Cerebellar nuclear complex (tissue), 1 donor: ENCODE data around the gene HOXD13.

ENCODE experiments used
- DNase-seq, 2 experiments: peaks; one replicate each; lab custom pipeline; 2025; lab: John Stamatoyannopoulos, UW

The HOXD13 gene

DNA sequence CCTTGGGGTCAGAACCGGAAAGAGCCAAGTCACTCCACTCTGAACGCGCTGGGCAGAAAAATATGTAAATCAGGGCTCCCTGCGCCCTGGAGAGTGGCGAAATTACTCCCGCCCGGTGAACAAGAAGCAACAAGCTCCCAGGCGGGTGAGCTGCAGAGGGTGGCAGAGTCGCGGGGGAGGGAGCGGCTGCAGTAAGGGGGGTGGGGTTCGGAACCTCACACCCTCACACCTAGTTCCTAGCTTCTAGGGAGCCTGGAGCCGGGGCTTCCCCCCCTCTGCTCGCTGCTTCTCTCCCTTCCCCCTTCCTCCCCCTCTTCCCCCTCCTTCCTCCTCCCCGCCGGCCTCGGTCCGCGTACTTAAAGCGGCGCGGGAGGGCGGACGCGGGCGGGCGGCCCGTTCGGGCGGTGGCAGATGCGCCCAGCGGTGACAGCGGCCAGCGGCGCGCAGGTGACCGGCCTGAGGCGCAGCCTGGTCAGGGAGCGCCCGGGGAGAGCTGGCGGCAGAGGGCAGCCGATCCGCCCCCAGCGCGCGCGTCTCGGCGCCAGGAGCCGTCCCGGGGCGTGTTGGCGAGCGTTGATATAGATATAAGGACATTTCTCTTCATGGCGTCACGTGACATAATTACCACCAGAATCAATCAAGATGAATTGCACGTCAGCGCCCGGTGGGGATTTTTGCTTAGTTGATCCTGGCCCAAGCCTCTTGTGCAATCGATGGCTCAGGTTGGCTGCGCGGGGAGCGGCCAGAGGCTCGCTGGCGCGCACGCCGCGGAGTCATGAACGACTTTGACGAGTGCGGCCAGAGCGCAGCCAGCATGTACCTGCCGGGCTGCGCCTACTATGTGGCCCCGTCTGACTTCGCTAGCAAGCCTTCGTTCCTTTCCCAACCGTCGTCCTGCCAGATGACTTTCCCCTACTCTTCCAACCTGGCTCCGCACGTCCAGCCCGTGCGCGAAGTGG is 14.3 kb downstream of the HOXD13 start, which contains the start of gene HOXD11:
HOXD11 (plus strand) TSS at position 700 of the 959 bp plus-strand sequence; CDS start at position 776, 76 bp downstream.
- DNase-seq = no peak

GRCh38 chr2:176107731-176108181 is 15.2 kb downstream of the HOXD13 start:
- DNase-seq = no peak

DNA sequence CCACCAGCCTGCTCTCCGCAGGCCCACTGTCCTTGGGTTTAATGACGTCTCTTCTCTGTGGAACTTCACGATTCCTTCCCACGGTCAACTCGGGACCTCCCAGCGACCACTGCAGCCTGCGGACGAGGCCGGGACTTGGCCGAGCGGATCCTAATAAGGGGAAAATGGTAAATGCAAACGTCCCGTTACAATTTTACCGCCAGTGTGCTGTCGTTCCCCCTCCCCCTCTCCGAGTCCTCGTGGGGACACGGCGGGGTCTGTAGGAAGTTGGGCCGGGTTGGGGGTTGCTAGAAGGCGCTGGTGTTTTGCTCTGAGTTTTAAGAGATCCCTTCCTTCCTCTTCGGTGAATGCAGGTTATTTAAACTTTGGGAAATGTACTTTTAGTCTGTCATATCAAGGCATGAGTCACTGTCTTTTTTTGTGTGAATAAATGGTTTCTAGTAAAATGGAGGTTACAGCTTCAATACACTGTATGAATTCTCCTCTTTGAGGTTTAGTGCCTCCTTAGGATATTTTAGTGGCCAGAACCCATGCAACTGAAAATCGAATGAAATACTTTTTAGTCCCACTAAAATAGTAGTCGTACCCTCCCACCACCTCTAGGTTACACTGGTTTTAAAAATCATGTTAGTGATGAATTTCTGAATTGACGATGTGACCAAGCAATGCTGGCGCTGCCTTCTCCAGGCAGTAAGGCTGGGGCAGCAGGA is 16.8 kb downstream of the HOXD13 start:
- no peak for DNase-seq

- no peak for DNase-seq
Measured at GRCh38 chr2:176109946-176110345, 17.4 kb downstream of the HOXD13 start.

DNA sequence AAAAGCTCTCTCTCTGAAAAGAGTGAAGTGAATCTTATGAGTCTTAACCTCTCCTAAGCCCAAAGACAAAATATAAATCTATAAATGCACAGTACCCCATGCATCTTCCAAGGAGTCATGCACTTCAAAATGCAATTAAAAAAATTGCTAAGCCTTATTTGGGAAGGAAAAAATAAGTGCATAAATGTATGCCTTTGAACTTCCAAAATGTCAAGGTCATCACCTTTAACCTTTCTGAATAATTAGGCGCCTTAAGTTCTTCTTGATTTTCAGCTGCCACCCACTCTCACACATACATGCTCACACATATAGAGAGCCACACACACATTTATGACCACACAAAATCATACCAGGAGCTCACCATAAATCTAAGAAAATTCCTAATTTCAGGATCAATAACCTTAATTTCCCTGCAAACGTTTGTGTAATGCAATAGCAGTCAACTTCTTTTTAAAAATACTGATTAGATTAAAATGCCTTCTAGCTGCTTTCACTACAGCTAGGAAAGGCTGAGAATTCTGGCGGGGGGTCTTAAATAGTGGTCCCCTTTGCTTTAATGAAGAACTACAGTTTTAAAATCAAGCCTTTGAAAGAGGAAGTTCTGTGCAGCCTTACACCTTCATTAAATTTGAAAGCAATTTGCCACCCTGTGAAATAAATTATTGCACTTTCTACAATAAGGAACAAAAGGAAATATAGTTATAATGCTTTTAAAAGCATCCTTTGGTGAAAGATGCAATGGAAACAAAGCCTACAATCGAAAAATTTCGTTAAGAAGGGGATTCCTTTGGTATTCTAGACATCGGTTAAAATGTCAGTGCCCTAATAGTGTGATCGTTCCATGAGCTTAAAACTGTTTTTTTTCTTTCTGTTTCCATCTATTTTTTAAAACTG is 18.1 kb downstream of the HOXD13 start:
- DNase-seq = no peak

DNA sequence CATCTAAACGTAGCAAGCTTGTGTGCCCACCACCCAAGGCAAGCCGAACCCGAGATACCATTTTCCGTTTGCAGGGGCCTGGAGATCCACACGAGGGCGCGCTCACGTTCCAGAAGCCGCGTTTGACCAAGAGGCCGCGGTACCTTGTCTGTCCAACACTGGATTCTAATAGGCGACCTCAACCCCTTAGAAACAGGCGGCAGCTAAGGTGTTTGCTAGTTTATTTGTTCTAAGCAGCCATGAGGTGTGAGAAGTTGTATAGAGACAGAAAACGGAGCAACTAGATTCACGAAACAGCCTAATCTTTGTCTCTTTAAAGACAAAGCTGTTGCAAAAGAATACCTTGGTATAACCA is 18.8 kb downstream of the HOXD13 start:
- DNase-seq = no peak

- DNase-seq = no peak
Measured at GRCh38 chr2:176111846-176112374, 19.4 kb downstream of the HOXD13 start.

DNA sequence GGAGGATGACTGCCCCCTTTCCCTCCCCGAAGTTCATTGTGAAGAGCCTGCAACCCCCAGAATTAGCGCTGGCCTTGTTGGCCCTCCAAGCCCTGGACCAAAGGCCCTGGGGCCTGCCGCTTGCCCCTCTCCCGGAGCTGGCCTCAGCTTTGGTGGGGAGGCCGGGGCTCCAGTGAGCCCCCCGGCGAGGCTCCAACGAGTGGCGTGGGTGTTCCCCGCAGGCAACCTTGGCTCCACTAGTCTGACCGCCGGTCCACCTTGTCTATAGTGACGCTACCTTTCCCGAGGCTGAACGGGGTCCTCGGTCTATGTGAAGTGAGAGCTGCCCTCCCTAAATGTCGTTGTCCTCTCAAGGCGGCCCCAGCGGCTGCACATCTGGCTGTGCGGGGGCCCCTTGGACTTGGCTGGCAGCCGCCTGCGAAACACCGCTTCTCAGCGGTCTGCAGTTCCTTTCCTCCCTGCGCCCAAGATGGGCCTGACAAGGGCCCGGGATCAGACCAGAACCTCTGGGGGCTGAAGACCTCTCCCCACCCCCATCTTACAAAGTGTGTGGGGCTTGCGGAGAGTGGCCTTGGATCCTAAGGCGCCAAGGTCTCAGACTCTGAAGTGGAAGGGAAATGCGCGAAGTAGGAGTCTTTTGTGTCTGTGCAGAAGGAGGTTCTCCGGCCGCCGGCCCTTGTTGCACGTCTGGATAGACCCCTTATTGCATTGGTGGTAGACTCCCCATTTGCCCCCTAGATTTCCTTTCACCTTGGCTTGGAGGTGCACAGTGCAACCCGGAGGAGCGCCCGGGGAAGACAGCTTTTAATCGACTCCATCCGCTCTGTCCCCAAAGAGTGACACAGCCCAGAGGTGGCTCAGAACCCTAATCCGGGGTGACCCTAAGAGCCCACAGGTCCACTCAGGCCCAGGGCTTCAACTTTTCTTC is 20.1 kb downstream of the HOXD13 start:
- no peak for DNase-seq

GRCh38 chr2:176114120-176114929 is 21.8 kb downstream of the HOXD13 start:
- DNase-seq = no peak

DNA sequence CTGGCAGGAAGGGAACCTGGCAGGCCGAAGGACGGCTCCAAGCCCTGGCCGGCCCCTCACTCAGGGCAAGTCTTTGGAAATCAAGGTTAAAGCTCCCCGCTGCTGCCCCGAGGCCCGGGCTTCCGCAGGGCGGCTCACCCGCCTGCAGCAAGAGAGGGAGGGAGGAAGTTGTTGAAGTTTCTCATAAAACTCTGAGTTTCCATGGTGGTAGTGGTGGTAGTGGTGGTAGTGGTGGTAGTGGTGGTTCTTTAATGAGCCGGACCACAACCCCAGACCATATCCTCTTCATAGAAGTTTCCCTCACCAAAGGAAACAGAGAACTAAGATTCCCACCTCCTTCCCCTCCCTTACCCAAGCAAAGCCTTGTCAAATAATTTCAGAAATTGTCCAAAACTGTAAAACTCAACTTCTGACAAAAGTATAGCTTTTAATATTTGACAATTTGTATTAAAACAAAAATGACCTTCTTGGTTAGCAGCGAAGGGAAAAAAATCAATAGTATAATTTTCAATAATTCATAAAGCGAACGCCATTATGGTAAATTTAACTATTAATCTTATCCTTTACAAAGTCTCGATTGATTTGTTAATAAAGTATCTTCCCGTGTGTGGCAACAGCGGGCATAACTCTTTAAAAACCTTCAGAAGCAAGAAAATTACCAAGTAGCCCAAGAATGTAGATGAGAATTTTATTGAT is 22.6 kb downstream of the HOXD13 start:
- no peak for DNase-seq

GRCh38 chr2:176115883-176116813 is 23.6 kb downstream of the HOXD13 start, which contains the start of gene HOXD10:
Gene HOXD10, plus strand, starts transcription at chr2:176116778. Its CDS starts 56 bp downstream, at chr2:176116834.
- DNase-seq = no peak

- no peak for DNase-seq
Measured at GRCh38 chr2:176117162-176117822, 24.8 kb downstream of the HOXD13 start.

- DNase-seq = no peak
Measured at GRCh38 chr2:176117823-176118371, 25.4 kb downstream of the HOXD13 start.

DNA sequence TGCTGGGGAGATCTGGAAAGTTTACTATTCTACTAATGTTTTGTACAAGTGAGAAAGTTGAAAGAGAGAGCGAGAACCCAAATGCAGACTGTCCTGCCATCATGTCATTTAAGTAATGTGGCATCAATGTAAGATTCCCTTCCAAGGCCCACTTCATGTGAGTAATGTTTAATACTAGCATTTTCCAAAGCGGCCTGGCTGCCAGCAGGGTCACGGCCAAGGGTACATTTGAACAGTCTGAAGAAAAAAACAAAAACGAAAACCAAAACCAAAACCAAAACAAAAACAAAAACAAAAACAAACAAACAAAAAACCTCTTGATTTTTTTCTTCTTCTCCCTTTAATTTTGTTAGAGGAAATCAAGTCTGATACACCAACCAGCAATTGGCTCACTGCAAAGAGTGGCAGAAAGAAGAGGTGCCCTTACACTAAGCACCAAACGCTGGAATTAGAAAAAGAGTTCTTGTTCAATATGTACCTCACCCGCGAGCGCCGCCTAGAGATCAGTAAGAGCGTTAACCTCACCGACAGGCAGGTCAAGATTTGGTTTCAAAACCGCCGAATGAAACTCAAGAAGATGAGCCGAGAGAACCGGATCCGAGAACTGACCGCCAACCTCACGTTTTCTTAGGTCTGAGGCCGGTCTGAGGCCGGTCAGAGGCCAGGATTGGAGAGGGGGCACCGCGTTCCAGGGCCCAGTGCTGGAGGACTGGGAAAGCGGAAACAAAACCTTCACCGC is 26.2 kb downstream of the HOXD13 start:
- DNase-seq = no peak

DNA sequence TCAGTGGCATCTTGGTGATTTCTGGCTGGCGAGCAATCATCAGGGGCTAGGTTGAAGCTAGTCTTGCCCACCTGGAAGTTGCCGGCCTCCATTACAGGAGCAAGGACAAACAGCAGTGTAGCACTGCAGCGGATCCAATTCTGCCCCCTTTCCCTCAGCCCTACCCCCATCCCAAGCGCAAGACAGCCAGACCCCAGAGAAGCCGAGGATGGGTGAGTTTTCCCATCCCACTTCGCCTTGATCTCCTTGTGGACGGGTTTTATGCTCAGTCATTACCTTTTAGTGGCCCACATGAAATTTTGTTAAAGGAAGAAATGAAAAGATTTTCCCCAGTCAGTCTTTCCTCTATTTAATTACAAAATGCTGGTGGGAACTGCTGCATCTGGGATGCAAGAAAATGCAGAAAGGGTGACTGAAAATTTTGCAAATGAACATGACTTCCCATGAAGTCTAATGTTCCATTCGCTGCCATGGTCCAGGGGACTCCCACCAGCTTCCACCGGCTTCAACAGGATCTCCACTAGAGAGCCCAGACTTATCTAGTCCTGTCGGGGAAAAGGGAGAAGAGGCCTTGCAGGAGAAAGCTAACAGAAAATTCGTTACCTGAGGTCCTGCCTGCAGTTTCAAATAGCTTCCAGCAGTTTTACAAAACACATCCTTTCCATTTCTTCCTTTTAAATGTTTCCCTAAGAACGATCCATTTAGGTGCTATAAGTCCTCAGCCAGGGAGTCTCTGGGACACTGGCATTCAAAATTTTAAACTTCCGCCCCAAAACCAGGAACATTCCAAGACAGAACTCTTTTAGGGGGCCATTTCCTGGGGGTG is 28.1 kb downstream of the HOXD13 start:
- no peak for DNase-seq
